HepG2 (cell line): ENCODE results near the gene WDR73. TPM values are rescaled to one million over a fixed set of nuclear protein-coding genes. Genes with fewer than 3 reads are reported as not detected.

Experiments used
- MIER3 ChIP-seq: IDR thresholded peaks from 2 replicates; pipeline ENCODE4 v1.6.1; 2016; ENCODE audit warnings: missing compliant biosample characterization, borderline replicate concordance
- MNT ChIP-seq: fragments of 450-650 bp; IDR thresholded peaks from 2 replicates; pipeline ENCODE4 v1.6.1; 2016
- MYNN ChIP-seq: sonication (generic); formaldehyde crosslinking; IDR thresholded peaks from 2 replicates; pipeline ENCODE4 v1.4.0; 2020; ENCODE audit warnings: mild to moderate bottlenecking, low read depth, missing genetic modification reagents
- PRDM15 ChIP-seq: sonication (generic); formaldehyde crosslinking; IDR thresholded peaks from 2 replicates; pipeline ENCODE4 v1.4.0; 2020; ENCODE audit warnings: missing genetic modification reagents
- PRPF4 ChIP-seq: fragments of 200-400 bp; formaldehyde crosslinking; IDR thresholded peaks from 2 replicates; pipeline ENCODE4 v1.6.1; 2016; ENCODE audit warnings: low read length, low read depth; ENCODE audit not compliant: poor library complexity, severe bottlenecking
- XRCC5 ChIP-seq: fragments of 200-400 bp; formaldehyde crosslinking; optimal IDR thresholded peaks from 2 replicates; pipeline ENCODE3; 2017; ENCODE audit warnings: mild to moderate bottlenecking, low read length
- ZBTB3 ChIP-seq: sonication (generic); formaldehyde crosslinking; IDR thresholded peaks from 2 replicates; pipeline ENCODE4 v1.4.0; 2020; ENCODE audit warnings: low read depth, mild to moderate bottlenecking, moderate library complexity, missing genetic modification reagents, borderline replicate concordance
- ZBTB34 ChIP-seq: sonication (generic); formaldehyde crosslinking; IDR thresholded peaks from 2 replicates; pipeline ENCODE4 v1.8.0; 2022; ENCODE audit warnings: mild to moderate bottlenecking, missing genetic modification reagents
- ZMAT3 ChIP-seq: sonication (generic); formaldehyde crosslinking; conservative IDR thresholded peaks from 2 replicates; pipeline ENCODE4 v1.7.0; 2021; ENCODE audit warnings: missing genetic modification reagents
- ZNF280B ChIP-seq: sonication (generic); formaldehyde crosslinking; IDR thresholded peaks from 2 replicates; pipeline ENCODE4 v1.5.0; 2020; ENCODE audit warnings: missing genetic modification reagents, mild to moderate bottlenecking, borderline replicate concordance
- ZNF280D ChIP-seq: sonication (generic); formaldehyde crosslinking; IDR thresholded peaks from 2 replicates; pipeline ENCODE4 v1.5.1; 2020; ENCODE audit warnings: mild to moderate bottlenecking, missing genetic modification reagents
- ZNF446 ChIP-seq: sonication (generic); formaldehyde crosslinking; IDR thresholded peaks from 2 replicates; pipeline ENCODE4 v1.5.0; 2020; ENCODE audit warnings: mild to moderate bottlenecking, missing genetic modification reagents
- ZNF556 ChIP-seq: sonication (generic); formaldehyde crosslinking; IDR thresholded peaks from 2 replicates; pipeline ENCODE4 v1.4.0; 2020; ENCODE audit warnings: mild to moderate bottlenecking, missing genetic modification reagents, borderline replicate concordance
- ZNF674 ChIP-seq: sonication (generic); formaldehyde crosslinking; IDR thresholded peaks from 2 replicates; pipeline ENCODE4 v1.5.0; 2020; ENCODE audit warnings: low read depth, mild to moderate bottlenecking, missing genetic modification reagents
- ZNF713 ChIP-seq: sonication (generic); formaldehyde crosslinking; IDR thresholded peaks from 2 replicates; pipeline ENCODE4 v1.4.0; 2020; ENCODE audit warnings: mild to moderate bottlenecking, missing genetic modification reagents
- ZNF746 ChIP-seq: sonication (generic); formaldehyde crosslinking; IDR thresholded peaks from 2 replicates; pipeline ENCODE4 v1.8.0; 2022; ENCODE audit warnings: mild to moderate bottlenecking, missing genetic modification reagents
- polyA plus RNA-seq, 8 experiments: library from polyadenylated mRNA; depleted of rRNA in 3 of 8; stranded (reverse) in 7 of 8; unstranded in 1 of 8; fragments of >200 nt; fragmentation: Illumina TruSeq in 4 of 8; extraction: Trizol in 4 of 8; gene quantifications; 2 replicates each; pipeline versions ENCODE4 v1.2.1 to v1.2.3, GENCODE V29; 2011 to 2016; ENCODE audit warnings: low read depth in 4 of 8, missing spikeins in 1 of 8, mixed read lengths in 1 of 8; ENCODE audit not compliant: insufficient read depth in 1 of 8
- total RNA-seq, 5 experiments: library from RNA; depleted of rRNA; stranded (reverse); fragments of >200 nt; fragmentation: Illumina TruSeq; extraction: Trizol; gene quantifications; 2 replicates each; pipeline ENCODE4 v1.2.3, GENCODE V29; 2016; ENCODE audit warnings: low read depth in 1 of 5

The WDR73 gene
- total and polyA plus RNA-seq, 2 of the 13 experiments (the other 11 are each of a cell fraction or from before 2014, with no cell fraction given), result 20.0 to 35.5 TPM

GRCh38 chr15:84702961-84703482 lies 48.9 kb upstream of the WDR73 start (continued):
- TF ChIP-seq MNT (no peak), MYNN (CRISPR knock-in tag) (no peak), ZNF280D (CRISPR knock-in tag) (no peak), ZBTB3 (no peak), ZBTB34 (CRISPR knock-in tag) (no peak), ZNF280B (no peak), MIER3 (CRISPR knock-in tag) (no peak), ZMAT3 (CRISPR knock-in tag) (no peak), ZNF746 (CRISPR knock-in tag) (no peak), ZNF674 (CRISPR knock-in tag) (no peak), ZNF446 (no peak), ZNF556 (no peak), PRDM15 (no peak), ZNF713 (no peak), PRPF4 (no peak), XRCC5 (no peak)
